ENCODE results near the gene PAF1.

DNA sequence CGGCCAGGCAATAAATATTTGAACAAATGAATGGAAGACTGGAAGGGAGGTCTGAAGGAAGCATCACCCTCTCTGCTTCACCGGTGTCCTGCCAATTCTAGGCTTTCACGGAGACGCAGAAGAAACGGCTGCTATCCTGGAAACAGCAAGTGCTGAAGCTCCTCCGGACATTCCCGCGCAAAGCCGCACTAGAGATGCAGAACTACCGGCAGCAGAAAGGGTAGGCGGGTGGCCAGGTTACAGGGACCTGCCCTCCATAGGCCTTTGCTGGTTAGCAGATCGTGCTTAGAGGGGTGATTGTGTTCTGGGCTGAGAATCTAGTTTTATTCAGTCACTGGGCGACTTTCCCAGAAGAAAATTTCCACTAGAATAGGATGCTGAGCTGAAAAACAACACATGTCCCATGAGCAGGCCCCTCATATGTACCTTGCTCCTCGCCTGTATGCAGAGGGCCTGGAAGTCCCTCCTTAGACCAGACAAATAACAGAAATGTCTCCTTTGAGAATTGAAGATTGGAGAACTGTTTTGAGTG, 11.0 kb downstream of the PAF1 start:
- no peak for TF ChIP-seq NR3C1 (IDR thresholded peaks at IDR 0.05)
- no peak for TF ChIP-seq POLR2A (IDR thresholded peaks at IDR 0.05; ENCODE audit: low read length)
- TF ChIP-seq KDM1A (IDR thresholded peaks at IDR 0.05; ENCODE audit: low read depth) = no peak
- TF ChIP-seq TFCP2L1 (CRISPR knock-in tag; IDR thresholded peaks at IDR 0.05) = no peak
- no peak for TF ChIP-seq JUN (IDR thresholded peaks at IDR 0.05)
- no peak for TF ChIP-seq FOSL2 (IDR thresholded peaks at IDR 0.05)
- TF ChIP-seq FOSL2 (CRISPR knock-in tag; IDR thresholded peaks at IDR 0.05) = no peak
- TF ChIP-seq MAZ (IDR thresholded peaks at IDR 0.05; ENCODE audit: borderline replicate concordance, low read depth, low read length) = no peak
- TF ChIP-seq, protein P1, sequence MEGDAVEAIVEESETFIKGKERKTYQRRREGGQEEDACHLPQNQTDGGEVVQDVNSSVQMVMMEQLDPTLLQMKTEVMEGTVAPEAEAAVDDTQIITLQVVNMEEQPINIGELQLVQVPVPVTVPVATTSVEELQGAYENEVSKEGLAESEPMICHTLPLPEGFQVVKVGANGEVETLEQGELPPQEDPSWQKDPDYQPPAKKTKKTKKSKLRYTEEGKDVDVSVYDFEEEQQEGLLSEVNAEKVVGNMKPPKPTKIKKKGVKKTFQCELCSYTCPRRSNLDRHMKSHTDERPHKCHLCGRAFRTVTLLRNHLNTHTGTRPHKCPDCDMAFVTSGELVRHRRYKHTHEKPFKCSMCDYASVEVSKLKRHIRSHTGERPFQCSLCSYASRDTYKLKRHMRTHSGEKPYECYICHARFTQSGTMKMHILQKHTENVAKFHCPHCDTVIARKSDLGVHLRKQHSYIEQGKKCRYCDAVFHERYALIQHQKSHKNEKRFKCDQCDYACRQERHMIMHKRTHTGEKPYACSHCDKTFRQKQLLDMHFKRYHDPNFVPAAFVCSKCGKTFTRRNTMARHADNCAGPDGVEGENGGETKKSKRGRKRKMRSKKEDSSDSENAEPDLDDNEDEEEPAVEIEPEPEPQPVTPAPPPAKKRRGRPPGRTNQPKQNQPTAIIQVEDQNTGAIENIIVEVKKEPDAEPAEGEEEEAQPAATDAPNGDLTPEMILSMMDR (IDR thresholded peaks at IDR 0.05) = no peak
- TF ChIP-seq EP300 (IDR thresholded peaks at IDR 0.05) = no peak
- TF ChIP-seq, protein P2, sequence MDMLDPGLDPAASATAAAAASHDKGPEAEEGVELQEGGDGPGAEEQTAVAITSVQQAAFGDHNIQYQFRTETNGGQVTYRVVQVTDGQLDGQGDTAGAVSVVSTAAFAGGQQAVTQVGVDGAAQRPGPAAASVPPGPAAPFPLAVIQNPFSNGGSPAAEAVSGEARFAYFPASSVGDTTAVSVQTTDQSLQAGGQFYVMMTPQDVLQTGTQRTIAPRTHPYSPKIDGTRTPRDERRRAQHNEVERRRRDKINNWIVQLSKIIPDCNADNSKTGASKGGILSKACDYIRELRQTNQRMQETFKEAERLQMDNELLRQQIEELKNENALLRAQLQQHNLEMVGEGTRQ (IDR thresholded peaks at IDR 0.05) = no peak
- no peak for TF ChIP-seq NPAS2 (CRISPR knock-in tag; IDR thresholded peaks at IDR 0.05; ENCODE audit: borderline replicate concordance)
- TF ChIP-seq RCOR1 (IDR thresholded peaks at IDR 0.05; ENCODE audit: low read depth, low read length) = no peak
- no peak for TF ChIP-seq CEBPB (IDR thresholded peaks at IDR 0.05)
